Keratinocyte (primary cell): Measurements from ENCODE around the gene LCT. TPM values are rescaled to one million over a fixed set of nuclear protein-coding genes. Genes with fewer than 3 reads are reported as not detected.

ENCODE experiments used
- DNase-seq: peaks from one replicate; pipeline ENCODE4 v3.0.0-alpha.2; 2011; ENCODE audit warnings: low read depth, missing footprints, low spot score
- FAIRE-seq: peaks from 2 replicates; lab custom pipeline; 2011; peaks lifted over from hg19 to GRCh38; lab: Jason Lieb, UNC
- H2AFZ ChIP-seq: 2 replicates; pipeline ENCODE4 v1.6.0; 2012; ENCODE audit warnings: low read length, control low read depth, inconsistent platforms; ENCODE audit not compliant: control insufficient read depth
- H3K27ac ChIP-seq: 2 replicates; pipeline ENCODE4 v1.5.1; 2011; ENCODE audit warnings: low read length; ENCODE audit not compliant: control insufficient read depth, insufficient read depth
- H3K27me3 ChIP-seq: 3 replicates; pipeline ENCODE4 v1.6.0; 2011; ENCODE audit warnings: low read length; ENCODE audit not compliant: control insufficient read depth, insufficient read depth; ENCODE audit errors: extremely low read depth
- H3K36me3 ChIP-seq, 2 experiments: 2 replicates in 1 of 2; 3 replicates in 1 of 2; pipeline ENCODE4 v1.5.1; 2011; ENCODE audit warnings: low read length in 2 of 2, mild to moderate bottlenecking in 1 of 2; ENCODE audit not compliant: control insufficient read depth in 2 of 2, insufficient read depth in 2 of 2; ENCODE audit errors: extremely low read depth in 1 of 2
- H3K4me1 ChIP-seq: 3 replicates; pipeline ENCODE4 v1.5.1; 2011; ENCODE audit warnings: low read length; ENCODE audit not compliant: control insufficient read depth, insufficient read depth; ENCODE audit errors: extremely low read depth
- H3K4me2 ChIP-seq: 3 replicates; pipeline ENCODE4 v1.6.0; 2011; ENCODE audit warnings: low read depth, low read length; ENCODE audit not compliant: control insufficient read depth, insufficient read depth; ENCODE audit errors: extremely low read depth
- H3K4me3 ChIP-seq, 3 experiments: fragments of 200-600 bp in 1 of 3; sonication (generic) in 1 of 3; 2 replicates in 2 of 3; 3 replicates in 1 of 3; pipeline ENCODE4 v1.5.1; 2011 to 2016; ENCODE audit warnings: low read length in 3 of 3, mild to moderate bottlenecking in 3 of 3, control low read depth in 2 of 3, inconsistent platforms in 1 of 3, low read depth in 1 of 3, mixed read lengths in 1 of 3, mixed run types in 1 of 3, moderate library complexity in 1 of 3; ENCODE audit not compliant: control insufficient read depth in 2 of 3, insufficient read depth in 2 of 3; ENCODE audit errors: extremely low read depth in 1 of 3
- H3K79me2 ChIP-seq: 2 replicates; pipeline ENCODE4 v1.6.0; 2012; ENCODE audit warnings: low read length; ENCODE audit not compliant: control insufficient read depth, insufficient read depth
- H3K9ac ChIP-seq: 3 replicates; pipeline ENCODE4 v1.6.0; 2011; ENCODE audit warnings: low read length; ENCODE audit not compliant: control insufficient read depth, insufficient read depth; ENCODE audit errors: extremely low read depth
- H3K9me1 ChIP-seq: 3 replicates; pipeline ENCODE4 v1.6.0; 2011; ENCODE audit warnings: low read length; ENCODE audit not compliant: control insufficient read depth, insufficient read depth; ENCODE audit errors: extremely low read depth
- H3K9me3 ChIP-seq: 2 replicates; pipeline ENCODE4 v1.5.1; 2012; ENCODE audit warnings: low read depth, low read length; ENCODE audit not compliant: control insufficient read depth
- H4K20me1 ChIP-seq: 3 replicates; pipeline ENCODE4 v1.6.0; 2011; ENCODE audit warnings: low read length; ENCODE audit not compliant: control insufficient read depth, insufficient read depth; ENCODE audit errors: extremely low read depth
- CTCF ChIP-seq, 3 experiments: IDR thresholded peaks in 1 of 3; conservative IDR thresholded peaks in 1 of 3; optimal IDR thresholded peaks in 1 of 3; 2 replicates in 2 of 3; 3 replicates in 1 of 3; pipeline versions ENCODE3 to v1.5.1; 2011; ENCODE audit warnings: low read length in 3 of 3, mild to moderate bottlenecking in 3 of 3, moderate library complexity in 2 of 3, control low read depth in 1 of 3, inconsistent platforms in 1 of 3; ENCODE audit not compliant: insufficient read depth in 2 of 3; ENCODE audit errors: extremely low read depth in 1 of 3
- EZH2 ChIP-seq: IDR thresholded peaks from one replicate; pipeline ENCODE4 v1.6.1; 2012; ENCODE audit warnings: inconsistent platforms, mild to moderate bottlenecking, low read length, moderate library complexity
- dilution Hi-C: fragments of 300-500 bp; cut with MboI; formaldehyde crosslinking; loops from one replicate; pipeline ENCODE4 v1.7.0; 2020; ENCODE audit warnings: low sequenced_read_pairs; ENCODE audit not compliant: extremely low pct_ligation_motif_present
- polyA plus RNA-seq, 5 experiments: library from polyadenylated mRNA; depleted of rRNA in 3 of 5; stranded (reverse) in 3 of 5; stranded (forward) in 1 of 5; unstranded in 1 of 5; fragments of >200 nt; gene quantifications; 1 replicate in 1 of 5; 2 replicates in 3 of 5; 3 replicates in 1 of 5; pipeline versions ENCODE4 v1.2.1 to v1.2.3, GENCODE V29; 2011 to 2012; ENCODE audit warnings: missing spikeins in 2 of 5, low read depth in 1 of 5, low replicate concordance in 1 of 5

The LCT gene
- polyA plus RNA-seq, 1 donor (not counting 4 experiments of a cell fraction or from before 2014, with no cell fraction given) = 0.01 TPM

GRCh38 chr2:135762530-135762929, 74.5 kb downstream of the LCT start:
- Histone ChIP-seq H4K20me1 (no peaks in the 10 kb centered on the region), H2AFZ (no peak overlapping the region), H3K4me2 (no peak overlapping the region), H3K9ac (no peak overlapping the region), H3K36me3 (peaks cover 13 to 24% of the 10 kb centered on the region in 2 experiments), H3K27me3 (no peaks in the 10 kb centered on the region), H3K79me2 (peaks cover 3% of the 10 kb centered on the region), H3K27ac (no peak overlapping the region), H3K9me1 (no peaks in the 10 kb centered on the region), H3K4me3 (no peak overlapping the region), H3K9me3 (no peaks in the 10 kb centered on the region), H3K4me1 (no peaks in the 10 kb centered on the region)
- FAIRE-seq = no peak
- dilution Hi-C loops = no loop called here
- TF ChIP-seq EZH2 (no peak), CTCF (optimal IDR thresholded peaks at IDR 0.05 in 1 of 3, IDR thresholded peaks at IDR 0.05 in 1 of 3, conservative IDR thresholded peaks at IDR 0.05 in 1 of 3; ENCODE audit: extremely low read depth in 1 of 3, insufficient read depth in 2 of 3, low read length in 3 of 3) (no peak)
- no peak for DNase-seq

- no peak for DNase-seq
- no peaks in the 10 kb centered on the region for H3K4me1 ChIP-seq
- H3K79me2 ChIP-seq = no peaks in the 10 kb centered on the region
- no peak overlapping the region for H3K9ac ChIP-seq
- no peak for FAIRE-seq
- H3K36me3 ChIP-seq = peaks cover 13 to 24% of the 10 kb centered on the region in 2 experiments
- H3K9me1 ChIP-seq = no peaks in the 10 kb centered on the region
- dilution Hi-C loops = no loop called here
- no peak overlapping the region for H3K4me2 ChIP-seq
- TF ChIP-seq CTCF (optimal IDR thresholded peaks at IDR 0.05 in 1 of 3, IDR thresholded peaks at IDR 0.05 in 1 of 3, conservative IDR thresholded peaks at IDR 0.05 in 1 of 3; ENCODE audit: extremely low read depth in 1 of 3, insufficient read depth in 2 of 3, low read length in 3 of 3) (no peak), EZH2 (no peak)
- H3K4me3 ChIP-seq = no peak overlapping the region
- no peak overlapping the region for H3K27ac ChIP-seq
- H3K9me3 ChIP-seq = no peaks in the 10 kb centered on the region
- H4K20me1 ChIP-seq = no peaks in the 10 kb centered on the region
- H3K27me3 ChIP-seq = no peaks in the 10 kb centered on the region
- no peak overlapping the region for H2AFZ ChIP-seq
These were observed 75.0 kb downstream of the LCT start for GRCh38 chr2:135762022-135762421.
